AG04449 (cell line): ENCODE measurements around the gene ARHGAP22.

Experiments used
- CTCF ChIA-PET: fragments of 350-600 bp; formaldehyde crosslinking; extraction: SDS; loops from one replicate; lab custom pipeline; 2021; ENCODE audit warnings: antibody characterized with exemption; lab: Yijun Ruan, JAX
- POLR2A ChIA-PET: fragments of 400-600, 350-600 bp; formaldehyde crosslinking; extraction: SDS; loops from one replicate; lab custom pipeline; 2020; ENCODE audit warnings: antibody characterized with exemption, inconsistent platforms; lab: Yijun Ruan, JAX
- DNase-seq: peaks from one replicate; pipeline ENCODE4 v3.0.0-alpha.2; 2010; ENCODE audit warnings: low read depth, low spot score
- H3K4me3 ChIP-seq: 2 replicates; pipeline ENCODE4 v1.5.1; 2011; ENCODE audit warnings: low read depth, mild to moderate bottlenecking, control low read depth, low read length
- CTCF ChIP-seq: IDR thresholded peaks from one replicate; pipeline ENCODE4 v1.5.1; 2011; ENCODE audit warnings: mild to moderate bottlenecking, moderate library complexity, low read length, control low read depth, inconsistent platforms; ENCODE audit not compliant: insufficient read depth; ENCODE audit errors: missing control alignments

Gene ARHGAP22

GRCh38 chr10:48497780-48498770 is 106.8 kb downstream of the ARHGAP22 start:
- TF ChIP-seq CTCF, result no peak
- DNase-seq, result no peak
- POLR2A ChIA-PET, result no interaction called here
- CTCF ChIA-PET, result interaction anchor here (0.8 to 4.4 kb wide), 3 partner anchors 26 to 159 kb away, joined by 3 to 29 read pairs (median 4); no protein-coding TSS in a partner anchor
- no peak overlapping the region for H3K4me3 ChIP-seq

GRCh38 chr10:48496831-48497779 is 107.8 kb downstream of the ARHGAP22 start:
- POLR2A ChIA-PET, result no interaction called here
- peak; percentile 10 for DNase-seq
- TF ChIP-seq CTCF, result no peak
- CTCF ChIA-PET, result interaction anchor here (1.0 to 4.4 kb wide), 5 partner anchors 7 to 160 kb away, joined by 3 to 29 read pairs (median 4); no protein-coding TSS in a partner anchor
- H3K4me3 ChIP-seq, result no peak overlapping the region

- TF ChIP-seq CTCF, result no peak
- ChIA-PET CTCF (interaction anchor here (1.0 to 4.4 kb wide), 6 partner anchors 8 to 161 kb away, joined by 3 to 29 read pairs (median 4); no protein-coding TSS in a partner anchor), POLR2A (no interaction called here)
- H3K4me3 ChIP-seq, result no peak overlapping the region
- DNase-seq, result no peak
These were observed 108.6 kb downstream of the ARHGAP22 start for GRCh38 chr10:48496105-48496830.

- POLR2A ChIA-PET, result no interaction called here
- DNase-seq, result no peak
- no peak for TF ChIP-seq CTCF
- CTCF ChIA-PET, result interaction anchor here (2.1 to 4.4 kb wide), 3 partner anchors 9 to 162 kb away, joined by 4 to 29 read pairs (median 6); no protein-coding TSS in a partner anchor
- no peak overlapping the region for H3K4me3 ChIP-seq
These were observed 109.4 kb downstream of the ARHGAP22 start for GRCh38 chr10:48495282-48496045.

GRCh38 chr10:48494611-48495010 is 110.3 kb downstream of the ARHGAP22 start:
- TF ChIP-seq CTCF, result no peak
- POLR2A ChIA-PET, result no interaction called here
- no peak for DNase-seq
- no peak overlapping the region for H3K4me3 ChIP-seq
- CTCF ChIA-PET, result interaction anchor here (2.1 to 4.4 kb wide), 3 partner anchors 10 to 162 kb away, joined by 4 to 29 read pairs (median 6); no protein-coding TSS in a partner anchor
